Measurements from ENCODE around the gene PSMA7. TPM values are rescaled to one million over a fixed set of nuclear protein-coding genes. Genes with fewer than 3 reads are reported as not detected.

The PSMA7 gene
- total and polyA plus RNA-seq, 2 of the 8 experiments (the other 6 are each of a cell fraction or from before 2014, with no cell fraction given): 361 to 648 TPM

- POLR2A ChIA-PET (ENCODE audit: partially characterized antibody): interaction anchor here (1.0 to 5.2 kb wide), 8 partner anchors 9 to 132 kb away, joined by 3 to 61 read pairs (median 4); partner anchors contain the start of genes LSM14B, PSMA7, SS18L1 and TAF4
- Histone ChIP-seq H2BK5ac (ENCODE audit: low read depth, low read length) (no peak overlapping the region), H4K20me1 (replicated peaks in 1 of 2; ENCODE audit: control insufficient read depth in 1 of 2, insufficient read depth in 2 of 2, low read length in 2 of 2) (peaks cover 21 to 48% of the 10 kb centered on the region in 2 experiments), H3K79me1 (ENCODE audit: low read depth, low read length) (no peaks in the 10 kb centered on the region; the same call in 1 of the 2 replicates), H3K14ac (ENCODE audit: insufficient read length) (no peak overlapping the region), H3K9me3 (ENCODE audit: insufficient read depth in 2 of 2, low read depth in 1 of 2, low read length in 1 of 2) (no peaks in the 10 kb centered on the region), H3K27ac (ENCODE audit: low read depth, low read length) (no peak overlapping the region), H2AFZ (ENCODE audit: low read length) (no peak overlapping the region), H3K4me3 (ENCODE audit: extremely low read depth in 1 of 4, insufficient read depth in 2 of 4, low read depth in 3 of 4, low read length in 4 of 4) (no peak overlapping the region), H3K56ac (replicated peaks; ENCODE audit: insufficient read length, low read depth, low read length) (no peak overlapping the region), H3K23ac (ENCODE audit: insufficient read length) (no peak overlapping the region), H2BK20ac (ENCODE audit: low read length) (no peak overlapping the region), H2AK5ac (ENCODE audit: low read depth, low read length) (no peak overlapping the region), H4K8ac (ENCODE audit: extremely low read depth, insufficient read depth, low read length) (no peak overlapping the region; the same call in 1 of the 2 replicates), H3K4me2 (ENCODE audit: insufficient read depth in 1 of 2, low read depth in 2 of 2, low read length in 2 of 2) (no peak overlapping the region), H2BK12ac (ENCODE audit: low read depth, low read length) (no peak overlapping the region), H3K36me3 (ENCODE audit: control insufficient read depth in 2 of 4, insufficient read depth in 4 of 4, low read length in 3 of 4) (peaks cover 50 to 98% (median 80%) of the 10 kb centered on the region in 4 experiments), H3K18ac (ENCODE audit: extremely low read depth, low read length) (no peak overlapping the region), H2BK15ac (ENCODE audit: low read length) (no peak overlapping the region), H3K4me1 (replicated peaks in 1 of 4; ENCODE audit: control insufficient read depth in 3 of 4, insufficient read depth in 4 of 4, low read length in 3 of 4) (no peaks in the 10 kb centered on the region), H3K9ac (replicated peaks in 1 of 4; ENCODE audit: extremely low read depth in 1 of 4, low read depth in 3 of 4, low read length in 3 of 4) (no peak overlapping the region), H3K4ac (replicated peaks; ENCODE audit: insufficient read length, low read depth, low read length) (no peak overlapping the region), H3K79me2 (ENCODE audit: control insufficient read depth in 1 of 2, insufficient read depth in 2 of 2, low read length in 2 of 2) (peaks cover 0 to 11% of the 10 kb centered on the region in 2 experiments; a peak in 1 of 4 replicates), H4K5ac (ENCODE audit: insufficient read length, low read depth, low read length) (no peak overlapping the region), H3K23me2 (ENCODE audit: low read depth, low read length) (no peaks in the 10 kb centered on the region), H4K91ac (replicated peaks; ENCODE audit: insufficient read length, low read length) (no peak overlapping the region), H3K27me3 (replicated peaks in 1 of 4; ENCODE audit: control insufficient read depth in 3 of 4, extremely low read depth in 1 of 4, insufficient read depth in 3 of 4, low read length in 3 of 4) (no peaks in the 10 kb centered on the region), H2BK120ac (replicated peaks; ENCODE audit: low read depth, low read length) (no peak overlapping the region)
- FAIRE-seq: no peak
- 92% methylated on average over 7 of the region's 7 CpGs; no CpG with 5 or more reads in 1 of the 2 experiments for WGBS, 2 experiments (ENCODE audit: extremely low coverage in 1 of 2, insufficient coverage in 1 of 2, insufficient read length in 1 of 2, insufficient replicate concordance in 2 of 2, low coverage in 1 of 2, low lambda C conversion rate in 2 of 2, missing lambda C conversion rate in 1 of 2)
- DNase-seq (ENCODE audit: low read depth in 1 of 2, low spot score in 2 of 2): no peak
- CTCF ChIA-PET (ENCODE audit: partially characterized antibody): interaction anchor here (0.6 to 4.4 kb wide), 6 partner anchors 8 to 195 kb away, joined by 3 to 27 read pairs (median 4); no protein-coding TSS in a partner anchor
- TF ChIP-seq KDM5A (IDR thresholded peaks at IDR 0.05; ENCODE audit: low read length): no peak
- TF ChIP-seq TBP (IDR thresholded peaks at IDR 0.05; ENCODE audit: low read depth, low read length): no peak
- no peak for TF ChIP-seq GTF2F1 (IDR thresholded peaks at IDR 0.05; ENCODE audit: borderline replicate concordance, low read depth, low read length)
- TF ChIP-seq RNF2 (IDR thresholded peaks at IDR 0.05; ENCODE audit: borderline replicate concordance, low read depth, low read length, missing control alignments, poor library complexity, severe bottlenecking): no peak
- TF ChIP-seq, protein P1, sequence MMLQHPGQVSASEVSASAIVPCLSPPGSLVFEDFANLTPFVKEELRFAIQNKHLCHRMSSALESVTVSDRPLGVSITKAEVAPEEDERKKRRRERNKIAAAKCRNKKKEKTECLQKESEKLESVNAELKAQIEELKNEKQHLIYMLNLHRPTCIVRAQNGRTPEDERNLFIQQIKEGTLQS (IDR thresholded peaks at IDR 0.05; ENCODE audit: insufficient read depth, low read depth, low read length): no peak
- no peak for TF ChIP-seq POLR2A (IDR thresholded peaks at IDR 0.05; ENCODE audit: control extremely low read depth in 1 of 2, low read depth in 2 of 2, low read length in 2 of 2)
- TF ChIP-seq JUND (IDR thresholded peaks at IDR 0.05; ENCODE audit: low read length): no peak
- TF ChIP-seq SP1 (IDR thresholded peaks at IDR 0.05; ENCODE audit: low read depth, low read length): no peak
- TF ChIP-seq RFX5 (IDR thresholded peaks at IDR 0.05; ENCODE audit: borderline replicate concordance, low read depth, low read length): no peak
- no peak for TF ChIP-seq CEBPB (IDR thresholded peaks at IDR 0.05; ENCODE audit: low read depth, low read length)
- TF ChIP-seq RAD21 (IDR thresholded peaks at IDR 0.05 in 1 of 2, conservative IDR thresholded peaks at IDR 0.05 in 1 of 2; ENCODE audit: low read depth in 2 of 2, low read length in 2 of 2): no peak
- TF ChIP-seq, protein P2, sequence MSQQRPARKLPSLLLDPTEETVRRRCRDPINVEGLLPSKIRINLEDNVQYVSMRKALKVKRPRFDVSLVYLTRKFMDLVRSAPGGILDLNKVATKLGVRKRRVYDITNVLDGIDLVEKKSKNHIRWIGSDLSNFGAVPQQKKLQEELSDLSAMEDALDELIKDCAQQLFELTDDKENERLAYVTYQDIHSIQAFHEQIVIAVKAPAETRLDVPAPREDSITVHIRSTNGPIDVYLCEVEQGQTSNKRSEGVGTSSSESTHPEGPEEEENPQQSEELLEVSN (IDR thresholded peaks at IDR 0.05): no peak
- no peak for TF ChIP-seq NRF1 (IDR thresholded peaks at IDR 0.05; ENCODE audit: low read depth, low read length)
Observed at GRCh38 chr20:62132421-62132820, 10.8 kb downstream of the PSMA7 start.
